DMS79 (cell line): ENCODE measurements around the gene MCC.
"Not testable (repeated sequence)": the region's sequence is repeated elsewhere in the genome, so short reads cannot be mapped to it uniquely, and the experiment has no call there.

Experiments used
- DNase-seq: peaks from one replicate; lab custom pipeline; 2025; lab: John Stamatoyannopoulos, UW

MCC gene

DNA sequence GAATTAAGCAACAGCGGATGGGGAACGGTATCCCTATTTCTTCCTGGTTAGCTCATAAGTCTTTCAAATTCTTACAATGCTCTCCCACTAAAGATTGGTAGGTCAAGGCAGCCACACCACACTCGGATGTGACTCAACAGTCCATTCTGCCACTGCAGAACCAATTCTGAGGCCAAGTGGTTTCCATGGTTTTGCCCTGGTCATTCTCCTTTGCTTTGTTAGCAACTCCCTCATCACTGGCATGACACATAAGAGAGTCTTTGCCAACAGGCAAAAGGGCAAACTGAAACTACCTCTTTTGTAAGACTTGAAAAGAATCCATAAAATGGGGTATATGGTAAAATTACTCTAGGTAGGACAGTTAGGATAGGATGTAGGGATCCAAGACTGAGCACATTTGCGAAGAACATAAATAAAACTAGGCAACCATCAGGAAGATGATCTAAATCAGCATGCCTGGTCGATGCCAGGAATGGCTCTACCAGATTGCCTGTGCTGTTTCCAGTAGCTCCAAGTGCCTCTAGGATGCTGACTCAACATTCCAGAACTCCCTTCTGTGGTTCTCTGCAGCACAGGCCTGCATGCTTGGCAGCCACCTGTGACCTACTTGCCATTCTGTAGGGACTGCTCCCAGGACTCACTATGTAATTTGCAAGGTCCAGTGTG is 406.2 kb downstream of the MCC start:
- DNase-seq = no peak

DNA sequence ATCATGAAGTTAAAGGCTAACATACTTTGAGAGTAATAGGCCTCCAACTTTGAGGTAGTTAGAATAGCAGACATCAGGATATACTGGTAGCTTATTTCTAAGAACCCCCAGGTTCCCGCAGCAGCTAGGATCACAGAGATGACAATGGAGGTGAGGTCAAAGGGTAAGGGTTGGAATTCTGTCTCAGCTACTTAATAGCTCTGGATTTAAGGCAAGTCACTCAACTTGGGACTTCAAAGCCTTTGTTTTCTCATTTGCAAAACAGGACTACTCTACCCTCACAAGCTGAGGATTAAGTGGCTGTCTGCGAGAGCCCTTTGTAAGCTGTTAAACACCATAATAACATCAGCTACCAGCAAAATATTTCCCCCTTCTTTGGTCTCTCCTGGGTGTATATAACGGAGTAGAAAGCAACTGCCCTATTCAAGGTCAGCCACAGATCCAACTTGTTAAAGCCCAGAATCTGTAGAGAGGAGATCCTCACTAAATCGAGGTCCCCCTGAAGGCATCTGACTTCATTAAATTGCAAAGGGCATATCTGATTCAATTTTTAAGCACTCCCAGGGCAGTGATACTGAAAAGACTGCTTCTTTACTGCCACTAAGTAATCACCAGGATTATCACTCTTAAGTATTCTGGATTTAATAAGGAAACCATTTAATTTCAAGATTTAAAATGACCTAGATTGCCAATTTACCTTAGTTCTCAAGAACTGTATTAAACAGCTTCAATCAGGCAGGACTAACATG is 407.0 kb downstream of the MCC start:
- DNase-seq = no peak

DNA sequence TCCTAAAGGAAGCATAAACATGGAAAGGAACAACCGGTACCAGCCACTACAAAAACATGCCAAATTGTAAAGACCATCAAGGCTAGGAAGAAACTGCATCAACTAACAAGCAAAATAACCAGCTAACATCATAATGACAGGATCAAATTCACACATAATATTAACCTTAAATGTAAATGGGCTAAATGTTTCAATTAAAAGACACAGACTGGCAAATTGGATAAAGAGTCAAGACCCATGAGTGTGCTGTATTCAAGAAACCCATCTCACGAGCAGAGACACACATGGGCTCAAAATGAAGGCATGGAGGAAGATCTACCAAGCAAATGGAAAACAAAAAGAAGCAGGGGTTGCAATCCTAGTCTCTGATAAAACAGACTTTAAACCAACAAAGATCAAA is 411.6 kb downstream of the MCC start:
- DNase-seq = not testable (repeated sequence)

DNA sequence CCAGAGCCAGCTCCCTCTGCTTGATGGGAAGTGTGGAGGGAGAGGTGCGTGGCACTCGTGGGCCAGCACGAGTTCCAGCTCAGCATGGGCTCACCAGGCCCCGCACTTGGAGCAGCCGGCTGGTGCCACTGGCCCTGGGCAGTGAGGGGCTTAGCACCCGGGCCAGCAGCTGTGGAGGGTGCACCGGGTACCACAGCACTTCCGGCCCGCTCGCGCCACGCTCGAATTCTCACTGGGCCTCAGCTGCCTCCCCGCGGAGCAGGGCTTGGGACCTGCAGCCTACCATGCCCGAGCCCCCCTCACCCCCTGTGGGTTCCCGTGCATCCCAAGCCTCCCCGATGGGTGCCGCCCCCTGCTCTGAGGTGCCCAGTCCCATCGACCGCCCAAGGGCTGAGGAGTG is 413.2 kb downstream of the MCC start:
- DNase-seq = no peak

DNA sequence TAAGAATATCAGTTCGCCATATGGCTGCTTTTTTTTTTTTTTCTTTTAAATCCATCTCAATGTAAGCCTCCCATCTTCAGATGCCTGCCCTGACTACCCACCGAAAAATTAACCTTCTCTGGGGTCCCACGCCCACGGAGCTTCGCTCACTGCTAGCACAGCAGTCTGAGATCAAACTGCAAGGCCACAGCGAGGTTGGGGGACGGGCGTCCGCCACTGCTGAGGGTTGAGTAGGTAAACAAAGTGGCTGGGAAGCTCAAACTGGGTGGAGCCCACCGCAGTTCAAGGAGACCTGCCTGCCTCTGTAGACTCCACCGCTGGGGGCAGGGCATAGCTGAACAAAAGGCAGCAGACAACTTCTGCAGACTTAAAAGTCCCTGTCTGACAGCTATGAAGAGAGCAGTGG is 414.6 kb downstream of the MCC start:
- not testable (repeated sequence) for DNase-seq

DNA sequence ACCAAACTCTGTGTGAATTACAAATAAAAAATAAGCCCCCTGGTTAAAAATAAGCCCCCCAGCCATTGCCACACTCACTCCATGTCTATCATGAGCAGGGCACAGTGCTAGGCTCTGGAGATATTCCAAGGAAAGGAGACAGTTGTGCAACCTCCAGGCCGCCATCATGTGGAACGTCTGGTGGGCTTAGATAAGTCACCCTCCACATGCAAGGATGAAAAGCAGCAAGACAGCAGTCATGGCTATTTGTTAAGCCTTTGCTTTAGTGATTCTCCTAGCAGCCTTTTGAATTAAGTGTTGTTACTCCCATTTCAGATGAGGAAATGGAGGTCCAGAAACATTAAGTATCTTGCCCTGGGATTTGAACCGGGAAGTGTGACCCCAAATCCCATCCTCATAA is 416.9 kb downstream of the MCC start:
- DNase-seq = no peak

DNA sequence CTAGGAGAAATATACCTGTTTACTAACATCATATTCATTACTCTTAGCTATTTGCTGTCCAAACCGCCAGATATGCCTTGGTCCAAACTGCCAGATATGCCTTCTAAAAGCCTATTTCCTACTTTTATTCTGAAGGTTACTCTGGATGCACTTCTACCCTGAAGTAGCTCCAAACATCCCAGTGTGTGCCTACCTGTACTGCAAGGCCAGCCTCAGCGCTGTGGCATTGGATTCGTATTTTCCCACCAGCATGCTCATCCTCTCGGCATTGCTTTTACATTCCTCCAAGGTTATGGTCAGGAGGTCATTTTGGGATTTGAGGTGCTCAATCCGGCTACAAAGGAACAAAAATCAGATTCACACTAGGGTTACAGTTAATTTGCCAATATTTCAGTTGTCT is 417.4 kb downstream of the MCC start:
- no peak for DNase-seq

DNA sequence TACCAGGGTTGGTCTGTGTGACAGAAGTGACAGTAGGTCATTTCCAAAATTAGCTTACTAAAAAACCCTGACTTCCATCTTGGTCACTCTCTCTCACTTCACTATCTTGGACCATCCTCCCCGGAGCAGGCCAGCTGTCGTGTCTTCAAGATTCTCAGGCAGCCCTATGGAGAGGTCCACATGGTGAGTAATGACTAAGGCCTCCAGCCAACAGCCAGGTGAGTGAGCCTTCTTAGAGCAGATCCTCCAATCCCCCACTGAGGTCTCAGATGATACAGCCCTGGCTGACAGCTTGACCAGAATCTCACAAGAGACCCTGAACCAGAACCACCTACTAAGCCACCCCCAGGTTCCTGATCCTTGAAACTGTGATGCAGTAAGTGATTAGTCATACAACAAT is 419.7 kb downstream of the MCC start:
- no peak for DNase-seq

DNA sequence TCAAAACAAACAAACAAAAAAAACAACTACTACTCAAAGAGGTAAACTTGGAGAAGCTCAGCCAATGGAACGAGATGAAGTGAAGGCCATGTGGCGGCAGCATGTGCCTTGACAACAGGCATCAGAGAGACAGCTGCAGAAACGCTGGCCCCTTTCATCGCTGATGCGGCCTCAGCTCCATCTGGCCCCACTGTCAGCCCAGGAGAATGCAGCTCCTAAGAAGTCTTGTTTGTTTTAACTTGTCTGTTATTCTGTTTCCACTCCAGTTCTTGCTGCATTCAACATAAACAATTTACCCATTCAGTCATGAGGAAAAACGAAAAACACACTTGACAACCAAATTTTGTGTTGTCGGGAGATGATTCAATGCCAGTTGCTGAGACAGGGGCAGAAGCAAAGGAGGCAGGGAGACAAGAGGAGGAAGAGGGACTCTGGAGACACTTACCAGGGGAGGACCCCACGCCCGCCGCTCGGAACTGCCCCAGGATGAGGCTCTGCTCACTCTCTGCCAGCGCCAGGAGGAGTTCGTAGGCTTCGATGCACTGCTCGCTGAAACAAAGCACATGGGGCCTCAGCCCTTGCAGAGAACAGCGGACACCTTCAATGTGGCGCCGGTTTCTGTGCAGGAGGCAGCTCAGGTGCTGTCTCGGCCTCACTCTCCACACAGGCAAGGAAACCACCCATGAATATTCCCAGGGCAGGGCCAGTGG is 420.5 kb downstream of the MCC start:
- DNase-seq = no peak

DNA sequence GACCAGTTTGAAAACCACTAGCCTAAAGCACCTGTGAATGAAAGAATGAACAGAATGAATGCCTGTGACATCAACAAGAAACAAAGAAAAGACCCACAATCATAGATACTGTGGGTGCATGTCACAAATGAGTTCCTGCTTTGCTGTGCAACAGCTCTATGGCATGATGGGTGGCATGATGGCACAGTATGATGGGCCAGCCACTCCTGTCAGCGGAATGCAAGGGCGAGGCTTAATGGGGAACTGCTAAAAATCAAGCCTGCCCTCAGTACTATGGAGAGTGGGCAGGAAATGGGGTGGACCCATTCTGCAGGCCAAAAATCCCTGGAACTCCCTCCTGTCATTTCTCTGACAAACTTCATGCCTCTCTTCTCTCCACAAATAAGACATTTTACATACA is 422.6 kb downstream of the MCC start:
- DNase-seq = no peak

DNA sequence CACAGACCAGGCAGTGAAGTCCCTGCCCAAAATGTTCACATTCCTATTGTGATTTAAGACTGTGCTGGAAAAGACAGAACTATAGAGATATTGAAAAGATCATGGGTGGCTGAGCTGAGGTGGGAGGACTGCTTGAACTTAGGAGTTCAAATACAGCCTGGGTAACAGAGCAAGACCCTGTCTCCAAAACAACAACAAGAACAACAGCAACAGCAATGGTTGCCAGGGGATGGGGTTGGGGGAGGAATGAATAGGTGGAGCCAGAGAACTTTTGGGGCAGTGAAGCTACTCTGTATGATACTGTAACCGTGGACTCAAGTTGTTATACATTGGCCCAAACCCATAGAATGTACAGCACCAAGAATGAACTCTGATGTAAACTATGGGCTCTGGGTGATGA is 423.4 kb downstream of the MCC start:
- no peak for DNase-seq

DNA sequence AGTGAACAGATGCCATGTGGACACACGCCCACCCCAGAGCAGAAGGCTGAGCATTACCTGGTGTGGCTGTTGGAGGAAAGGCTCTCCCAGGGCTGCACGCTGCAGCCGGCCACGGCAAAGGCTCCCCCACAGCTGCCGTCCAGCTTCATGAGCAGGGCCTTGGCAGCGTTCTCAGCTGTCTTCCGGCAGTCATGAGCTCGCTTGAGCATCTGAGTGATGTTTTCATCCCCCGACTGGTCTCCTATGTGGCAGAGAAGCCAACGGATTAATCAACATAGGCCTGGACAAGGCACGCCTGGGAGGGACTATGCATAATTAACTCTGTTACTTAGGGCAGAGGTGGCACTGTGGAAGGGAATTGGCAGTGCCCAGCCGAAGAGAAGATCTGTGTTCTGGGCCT is 424.3 kb downstream of the MCC start:
- DNase-seq = no peak

DNA sequence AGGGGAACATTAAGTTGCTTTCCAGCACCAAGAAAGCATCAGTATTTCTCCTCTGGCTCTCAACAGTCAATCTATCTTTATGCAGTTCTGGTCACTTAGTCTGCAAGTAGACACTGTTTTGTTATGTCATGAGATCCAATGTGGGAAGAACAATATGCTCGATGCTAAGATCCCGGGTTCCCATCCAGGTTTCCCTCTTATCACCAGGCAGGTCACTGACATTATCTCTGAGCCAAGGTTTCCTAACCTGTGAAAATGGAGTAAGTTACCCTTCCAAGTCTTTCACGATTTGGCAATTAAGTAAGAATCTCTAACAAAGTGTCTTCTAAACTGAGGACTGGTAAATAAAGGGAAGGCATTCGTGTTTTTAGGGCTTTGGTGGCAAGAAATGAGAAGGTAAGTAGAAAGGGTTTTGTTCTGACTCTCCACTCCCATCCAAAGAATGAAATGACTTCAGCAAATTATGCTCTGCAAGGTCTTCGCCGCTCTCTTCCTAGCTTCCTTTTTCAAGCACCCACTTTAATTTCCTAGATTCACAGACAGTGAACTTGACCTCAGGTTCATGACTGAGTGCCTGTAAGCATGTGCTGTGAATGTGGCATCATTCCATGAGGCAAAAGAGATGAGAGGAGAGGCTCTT is 425.3 kb downstream of the MCC start:
- DNase-seq = no peak

DNA sequence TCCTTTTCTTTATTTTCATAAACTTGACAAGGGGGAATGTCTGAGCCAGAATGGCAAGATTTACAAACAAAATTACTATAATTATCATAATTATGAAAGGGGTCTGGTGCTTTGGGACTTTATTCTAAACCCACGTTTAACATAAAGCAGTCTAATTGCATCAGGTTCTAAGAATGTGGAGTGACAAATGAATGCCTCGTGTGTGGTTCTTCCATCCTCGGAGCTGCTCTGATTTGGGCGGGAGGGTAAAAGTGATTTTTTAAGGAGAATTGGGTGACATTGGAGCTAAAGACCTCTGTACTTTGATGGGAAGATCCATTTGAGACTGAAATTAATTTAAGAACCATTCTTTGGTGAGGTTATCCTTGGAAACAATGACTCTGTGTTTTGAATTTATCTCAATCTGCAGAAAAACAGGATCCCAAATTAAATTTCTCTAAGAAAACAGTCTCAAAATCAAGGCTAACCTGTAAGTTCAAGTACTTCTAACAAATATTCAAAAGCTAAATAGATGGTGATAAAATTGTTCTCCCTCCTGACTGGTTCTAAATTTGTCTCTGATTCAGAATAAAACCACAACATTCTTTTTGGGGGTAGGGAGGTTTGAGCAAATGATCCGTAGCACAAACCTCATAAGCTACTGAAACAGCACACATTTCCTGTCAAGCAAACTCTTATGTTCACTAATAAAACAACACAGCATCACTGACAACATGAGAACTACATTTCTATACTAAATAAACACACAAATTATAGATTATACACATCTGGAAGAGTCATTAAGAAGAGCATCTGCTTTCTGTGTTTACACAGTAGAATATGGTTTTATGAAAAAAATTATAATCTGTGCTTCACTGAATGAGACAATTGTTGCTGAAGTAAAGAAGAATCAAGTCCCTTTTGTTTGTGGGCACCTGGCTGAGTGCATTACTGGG is 426.1 kb downstream of the MCC start:
- DNase-seq = no peak

DNA sequence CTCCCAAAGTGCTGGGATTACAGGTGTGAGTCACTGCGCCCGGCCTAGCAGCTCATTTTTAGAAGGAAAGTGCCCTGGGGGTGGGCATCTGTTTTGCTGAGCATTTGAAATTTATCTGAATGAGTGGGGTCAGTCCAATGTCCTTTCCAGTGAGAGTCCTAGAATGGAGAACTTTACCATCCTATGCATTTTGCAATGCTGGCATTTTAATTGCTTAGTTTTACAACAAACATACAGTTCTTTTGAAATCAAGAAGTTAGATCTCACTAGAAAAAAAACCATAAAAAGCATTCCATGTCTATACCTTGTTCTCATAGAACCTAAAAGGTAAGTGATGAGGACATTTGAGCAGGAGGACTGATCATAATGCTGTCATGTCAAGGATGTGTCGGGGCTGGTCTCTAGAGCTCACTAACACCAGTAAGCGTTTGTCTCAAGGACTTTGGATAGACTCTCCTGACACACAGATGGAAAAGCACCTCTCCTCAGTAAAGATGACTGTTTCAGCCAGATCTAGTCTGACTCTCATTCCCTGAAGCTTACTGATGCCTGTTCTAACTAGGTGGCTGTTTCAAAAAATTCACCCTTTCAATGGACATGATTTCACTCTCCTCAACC is 427.7 kb downstream of the MCC start:
- DNase-seq = no peak

DNA sequence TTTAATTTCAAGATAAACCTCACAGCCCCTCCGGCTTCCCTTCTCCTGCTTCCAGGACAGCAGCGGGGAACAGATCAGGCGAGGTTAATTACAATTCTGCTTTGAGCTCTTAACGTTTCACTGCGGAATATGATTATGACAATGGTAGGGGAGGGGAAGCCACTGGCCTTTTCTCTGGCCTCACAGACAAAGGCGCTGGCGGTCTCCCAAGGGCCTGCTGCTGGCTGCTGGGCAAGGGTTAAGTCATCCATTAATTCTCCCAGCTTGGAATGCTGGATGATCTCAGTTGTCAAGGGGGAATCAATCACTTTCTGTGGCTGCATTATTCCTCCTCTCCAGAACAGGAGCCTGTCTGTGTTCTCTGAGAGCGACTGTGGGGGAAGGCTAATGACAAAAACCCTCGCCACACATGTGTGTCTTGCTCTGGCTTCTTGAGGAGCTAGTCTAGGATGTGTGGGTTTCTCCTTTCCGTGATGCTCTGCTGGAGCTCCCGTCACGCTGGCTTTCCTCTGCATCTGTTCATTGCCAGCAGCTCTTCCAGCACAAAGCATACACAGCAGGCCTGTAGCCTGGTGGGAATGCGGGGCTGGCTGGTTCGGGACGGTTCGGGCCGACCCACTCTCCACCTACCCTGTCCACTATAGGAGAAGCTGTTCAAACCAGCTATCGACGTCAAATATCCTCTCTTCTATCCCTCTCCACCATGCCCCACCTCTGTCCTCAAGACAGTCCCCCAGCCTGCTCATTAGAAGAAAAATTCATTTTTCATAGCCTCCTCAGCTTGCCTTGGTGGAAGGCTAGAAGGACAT is 428.8 kb downstream of the MCC start:
- DNase-seq = no peak

DNA sequence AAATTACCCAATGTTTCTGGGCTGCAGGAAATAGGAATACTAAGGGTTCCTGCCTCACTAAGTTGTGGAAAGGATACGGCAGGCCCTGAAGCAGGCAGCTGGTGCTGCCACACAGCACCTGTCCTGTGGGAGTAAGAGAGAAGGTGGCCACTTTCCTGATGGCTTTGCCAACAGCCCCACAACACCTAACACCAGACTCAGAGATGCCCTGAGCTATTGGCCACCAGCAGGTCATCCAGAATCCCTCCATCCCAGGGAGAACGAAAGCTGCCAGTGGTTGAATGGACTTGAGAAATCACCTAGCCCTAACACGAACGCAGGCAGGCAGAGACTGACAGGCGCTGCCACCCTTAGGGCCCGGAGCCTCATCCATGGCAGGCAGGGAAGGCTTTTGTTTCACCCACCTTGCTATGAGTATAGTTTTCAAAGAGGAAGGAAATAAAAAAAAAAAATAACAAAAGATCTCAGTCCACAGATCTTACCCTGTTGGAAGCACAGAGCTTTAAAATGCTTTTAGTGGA is 429.5 kb downstream of the MCC start:
- no peak for DNase-seq

DNA sequence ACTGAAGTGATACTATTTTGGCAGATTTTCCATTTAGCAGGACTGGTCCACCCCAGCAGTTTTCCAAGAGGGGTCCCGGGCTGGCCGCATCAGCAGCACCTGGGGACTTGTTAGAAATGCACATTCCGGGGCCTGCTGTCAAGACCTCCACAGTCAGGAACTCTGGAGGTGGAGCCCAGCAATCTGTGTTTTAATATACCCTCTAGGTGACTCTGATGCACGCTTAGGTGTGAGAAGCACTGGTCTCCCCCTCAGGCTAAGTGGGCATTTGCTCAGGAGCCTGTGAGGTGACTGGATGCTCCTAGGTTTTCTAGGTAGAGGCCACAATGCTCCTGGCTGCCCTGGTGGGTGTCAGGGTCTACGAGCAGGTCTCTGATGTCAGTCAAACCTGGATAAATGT is 430.0 kb downstream of the MCC start:
- no peak for DNase-seq

DNA sequence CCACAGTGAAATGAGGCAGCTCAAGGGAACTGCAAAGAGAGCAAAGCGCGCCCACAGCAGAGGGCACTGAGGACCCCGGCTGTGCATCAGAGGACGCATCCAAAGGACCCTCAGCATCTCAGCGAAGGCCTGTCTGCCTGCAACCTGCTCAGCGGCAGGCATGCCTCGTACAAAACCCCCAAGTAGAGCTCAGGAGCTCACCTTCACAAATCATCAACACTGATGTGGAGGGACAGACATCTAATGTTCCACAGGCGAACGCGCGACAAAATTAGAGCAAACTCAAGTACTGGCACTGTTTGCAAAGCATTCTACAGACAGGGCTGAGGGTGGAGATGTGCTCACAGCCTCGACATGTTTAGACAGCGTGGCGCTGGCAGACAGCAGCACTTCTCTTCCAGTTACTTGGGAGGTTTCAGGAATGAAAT is 430.7 kb downstream of the MCC start:
- no peak for DNase-seq

DNA sequence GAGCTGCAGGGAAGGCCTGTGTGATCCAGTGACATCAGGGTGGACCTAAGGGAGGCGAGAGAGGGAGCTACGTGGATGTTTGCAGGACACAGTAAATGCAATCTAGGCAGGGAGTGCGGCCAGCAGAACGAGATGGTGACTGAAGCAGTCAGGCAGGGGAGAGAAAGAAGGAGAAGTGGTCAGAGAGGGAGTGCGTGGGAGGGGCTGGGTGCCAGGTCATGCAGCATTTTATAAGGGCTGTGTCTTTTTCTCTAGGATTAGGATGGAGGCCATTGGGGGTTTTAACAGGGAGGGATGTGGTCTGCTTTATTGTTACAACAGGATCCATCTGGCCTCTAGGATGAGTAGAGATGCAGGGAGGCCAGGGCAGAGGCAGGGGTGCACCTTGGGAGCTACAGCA is 431.3 kb downstream of the MCC start:
- no peak for DNase-seq
